ENCODE data around the gene MSTO1. TPM values are rescaled to one million over a fixed set of nuclear protein-coding genes. Genes with fewer than 3 reads are reported as not detected.
A peak's percentile ranks its signal among the peaks of the same experiment; 100 is the strongest.
"Not testable (repeated sequence)": the region's sequence is repeated elsewhere in the genome, so short reads cannot be mapped to it uniquely, and the experiment has no call there.

MSTO1 gene
- total RNA-seq, 3 donors from 2014 or later = 21.2 to 24.1 (median 23.1) TPM

DNA sequence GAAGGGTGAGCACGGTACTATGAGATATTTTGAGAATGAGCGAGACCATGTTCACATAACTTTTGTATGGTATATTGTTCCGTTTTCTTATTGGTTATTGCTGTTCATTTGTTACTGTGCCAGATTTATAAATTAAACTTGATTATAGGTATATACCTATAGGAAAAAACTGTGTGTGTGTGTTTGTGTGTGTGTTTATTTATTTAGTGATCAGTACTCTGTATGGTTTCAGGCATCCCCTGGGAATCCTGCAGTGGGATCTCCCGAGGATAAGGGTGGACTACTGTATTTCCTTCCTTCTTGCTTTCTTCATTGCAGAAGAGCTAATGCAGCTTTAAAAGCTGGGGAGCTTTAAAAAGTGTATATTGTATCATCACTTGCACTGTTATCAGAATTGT is 39.4 kb upstream of the MSTO1 start:
- no peak for ATAC-seq
- Histone ChIP-seq H3K36me3 (ENCODE audit: low read depth) (no peaks in the 10 kb centered on the region), H3K9me3 (no peaks in the 10 kb centered on the region), H3K4me3 (no peak overlapping the region), H3K4me1 (ENCODE audit: low read depth) (no peaks in the 10 kb centered on the region)
- no peak for DNase-seq
- TF ChIP-seq, protein P1, sequence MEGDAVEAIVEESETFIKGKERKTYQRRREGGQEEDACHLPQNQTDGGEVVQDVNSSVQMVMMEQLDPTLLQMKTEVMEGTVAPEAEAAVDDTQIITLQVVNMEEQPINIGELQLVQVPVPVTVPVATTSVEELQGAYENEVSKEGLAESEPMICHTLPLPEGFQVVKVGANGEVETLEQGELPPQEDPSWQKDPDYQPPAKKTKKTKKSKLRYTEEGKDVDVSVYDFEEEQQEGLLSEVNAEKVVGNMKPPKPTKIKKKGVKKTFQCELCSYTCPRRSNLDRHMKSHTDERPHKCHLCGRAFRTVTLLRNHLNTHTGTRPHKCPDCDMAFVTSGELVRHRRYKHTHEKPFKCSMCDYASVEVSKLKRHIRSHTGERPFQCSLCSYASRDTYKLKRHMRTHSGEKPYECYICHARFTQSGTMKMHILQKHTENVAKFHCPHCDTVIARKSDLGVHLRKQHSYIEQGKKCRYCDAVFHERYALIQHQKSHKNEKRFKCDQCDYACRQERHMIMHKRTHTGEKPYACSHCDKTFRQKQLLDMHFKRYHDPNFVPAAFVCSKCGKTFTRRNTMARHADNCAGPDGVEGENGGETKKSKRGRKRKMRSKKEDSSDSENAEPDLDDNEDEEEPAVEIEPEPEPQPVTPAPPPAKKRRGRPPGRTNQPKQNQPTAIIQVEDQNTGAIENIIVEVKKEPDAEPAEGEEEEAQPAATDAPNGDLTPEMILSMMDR (IDR thresholded peaks at IDR 0.05) = no peak
- intact Hi-C loops (cut with DNase I, micrococcal nuclease) = no loop called here

DNA sequence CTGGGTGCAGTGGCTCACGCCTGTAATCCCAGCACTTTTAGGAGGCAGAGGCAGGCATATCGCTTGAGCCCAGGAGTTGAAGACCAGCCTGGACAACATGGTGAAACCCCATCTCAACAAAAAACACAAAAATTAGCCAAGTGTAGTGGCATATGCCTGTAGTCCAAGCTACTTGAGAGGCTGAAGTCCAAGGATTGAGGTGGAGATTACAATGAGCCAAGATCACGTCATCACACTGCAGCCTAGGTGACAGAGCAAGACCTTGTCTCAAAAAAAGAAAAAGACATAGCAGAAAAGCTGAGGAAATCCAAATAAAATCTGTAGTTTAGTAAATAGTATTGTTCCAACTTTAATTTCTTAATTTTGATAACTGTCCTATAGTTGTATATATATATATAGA is 35.9 kb upstream of the MSTO1 start:
- TF ChIP-seq, protein P1 (IDR thresholded peaks at IDR 0.05) = no peak
- H3K4me1 ChIP-seq (ENCODE audit: low read depth) = no peaks in the 10 kb centered on the region
- DNase-seq = no peak
- H3K4me3 ChIP-seq = no peak overlapping the region
- no peak for ATAC-seq
- no peaks in the 10 kb centered on the region for H3K9me3 ChIP-seq
- intact Hi-C loops (cut with DNase I, micrococcal nuclease) = no loop called here
- no peaks in the 10 kb centered on the region for H3K36me3 ChIP-seq (ENCODE audit: low read depth)

DNA sequence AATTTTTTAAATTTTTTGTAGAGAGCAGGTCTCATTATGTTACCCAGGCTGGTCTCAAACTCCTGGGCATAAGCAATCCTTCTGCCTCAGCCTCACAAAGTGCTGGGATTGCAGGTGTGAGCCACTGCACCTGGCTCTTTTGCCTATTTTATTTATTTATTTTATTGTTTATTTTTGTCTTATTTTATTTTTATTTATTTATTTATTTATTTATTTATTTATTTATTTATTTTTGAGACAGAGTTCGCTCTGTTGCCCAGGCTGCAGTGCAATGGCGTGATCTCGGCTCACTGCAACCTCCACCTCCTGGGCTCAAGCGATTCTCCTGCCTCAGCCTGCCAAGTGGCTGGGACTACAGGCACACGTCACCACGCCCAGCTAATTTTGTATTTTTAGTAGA is 34.4 kb upstream of the MSTO1 start:
- ATAC-seq; DNase-seq; H3K4me3 ChIP-seq; H3K4me1 ChIP-seq (ENCODE audit: low read depth); H3K36me3 ChIP-seq (ENCODE audit: low read depth); H3K9me3 ChIP-seq; intact Hi-C loops (cut with DNase I, micrococcal nuclease): not testable (repeated sequence)

DNA sequence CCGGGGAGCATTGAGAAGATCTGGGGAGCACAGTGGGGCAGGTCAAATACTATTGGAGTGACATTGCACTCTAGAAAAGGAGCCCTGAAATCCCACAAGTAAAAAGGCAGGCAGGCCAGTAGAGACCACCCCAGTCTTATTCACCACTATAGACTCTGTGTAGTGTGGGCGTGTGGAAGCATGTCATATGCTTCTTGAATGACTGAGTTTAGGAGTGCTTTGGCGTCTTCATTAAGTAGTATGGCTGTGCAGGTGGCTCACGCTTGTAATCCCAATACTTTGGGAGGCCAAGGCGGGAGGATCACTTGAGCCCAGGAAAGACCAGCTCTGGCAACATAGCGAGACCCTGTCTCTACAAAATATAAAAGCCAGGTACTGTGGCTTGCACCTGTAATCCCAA is 26.2 kb upstream of the MSTO1 start:
- H3K4me1 ChIP-seq (ENCODE audit: low read depth); H3K4me3 ChIP-seq; intact Hi-C loops (cut with DNase I, micrococcal nuclease); ATAC-seq; H3K9me3 ChIP-seq; DNase-seq; H3K36me3 ChIP-seq (ENCODE audit: low read depth): not testable (repeated sequence)

DNA sequence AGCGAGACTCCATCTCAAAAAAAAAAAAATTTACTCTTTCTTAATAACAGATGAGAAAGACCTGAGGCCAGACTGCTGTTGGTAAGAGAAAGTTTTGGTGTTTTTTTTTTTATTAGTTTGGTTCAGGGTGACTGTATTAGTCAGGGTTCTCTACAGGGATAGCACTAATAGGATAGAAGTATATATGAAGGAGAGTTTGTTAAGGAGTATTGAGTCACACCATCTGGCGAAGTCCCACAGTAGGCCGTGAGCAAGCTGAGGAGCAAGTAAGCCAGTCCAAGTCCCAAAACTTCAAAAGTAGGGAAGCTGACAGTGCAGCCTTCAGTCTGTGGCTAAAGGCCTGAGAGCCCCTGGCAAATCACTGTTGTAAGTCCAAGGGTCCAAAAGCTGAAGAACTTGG is 20.7 kb upstream of the MSTO1 start:
- H3K4me1 ChIP-seq (ENCODE audit: low read depth); ATAC-seq; H3K36me3 ChIP-seq (ENCODE audit: low read depth); DNase-seq; H3K9me3 ChIP-seq; intact Hi-C loops (cut with DNase I, micrococcal nuclease); H3K4me3 ChIP-seq: not testable (repeated sequence)

DNA sequence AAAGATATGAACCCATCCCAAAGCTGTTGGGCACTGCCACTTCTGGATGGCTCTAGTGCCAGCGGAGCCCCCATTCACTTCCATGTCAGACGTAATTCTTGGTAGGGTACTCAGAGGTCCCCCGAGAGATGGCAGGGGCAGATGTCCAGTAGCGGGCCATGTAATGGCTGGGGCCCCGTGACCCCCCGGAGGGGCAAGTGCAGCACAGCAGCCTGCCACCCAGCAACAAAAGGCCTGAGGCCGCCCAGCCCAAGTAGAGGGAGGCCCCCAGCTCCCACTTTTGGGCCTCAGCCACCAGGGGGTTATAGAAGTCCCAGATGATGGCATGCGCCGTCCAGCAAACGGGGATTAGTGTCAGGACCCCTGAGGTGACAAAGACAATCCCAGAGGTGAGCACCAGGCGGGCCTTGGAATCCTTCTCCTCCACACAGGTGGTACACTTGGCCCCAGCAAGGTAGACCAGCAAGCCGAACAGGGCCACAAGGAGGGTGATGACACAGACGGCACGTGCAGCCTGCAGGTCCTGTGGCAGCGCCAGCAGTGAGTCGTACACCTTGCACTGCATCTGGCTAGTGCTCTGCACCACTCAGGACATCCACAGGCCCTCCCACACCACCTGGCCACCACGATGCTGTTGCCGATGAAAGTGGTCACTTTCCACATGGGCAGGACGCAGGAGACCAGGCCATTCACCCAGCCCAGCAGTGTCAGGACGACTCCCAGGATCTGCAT is 19.3 kb upstream of the MSTO1 start:
- H3K36me3 ChIP-seq (ENCODE audit: low read depth); ATAC-seq; DNase-seq; H3K4me1 ChIP-seq (ENCODE audit: low read depth); intact Hi-C loops (cut with DNase I, micrococcal nuclease); H3K4me3 ChIP-seq; H3K9me3 ChIP-seq: not testable (repeated sequence)

DNA sequence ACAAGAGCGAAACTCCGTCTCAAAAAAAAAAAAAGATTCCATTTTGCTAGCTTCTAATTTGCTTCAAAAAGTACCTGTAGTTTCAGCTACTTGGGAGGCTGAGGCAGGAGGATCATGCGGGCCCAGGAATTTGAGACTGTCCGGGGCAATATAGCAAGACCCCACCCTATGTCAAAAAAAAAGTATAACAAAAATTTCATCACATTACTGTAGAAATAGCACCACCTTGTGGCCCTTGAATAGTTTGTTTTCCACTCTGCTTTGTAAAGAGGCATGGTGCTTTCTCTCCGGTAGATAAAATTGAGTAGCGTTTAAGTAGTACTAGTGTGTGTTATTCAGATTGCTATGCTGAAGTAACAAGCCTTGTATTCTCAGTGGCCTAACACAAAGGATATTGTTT is 18.2 kb upstream of the MSTO1 start:
- no peaks in the 10 kb centered on the region for H3K9me3 ChIP-seq
- ATAC-seq = peak; percentile 79
- H3K4me1 ChIP-seq (ENCODE audit: low read depth) = no peaks in the 10 kb centered on the region
- no peak overlapping the region for H3K4me3 ChIP-seq
- intact Hi-C loops (cut with DNase I, micrococcal nuclease) = no loop called here
- TF ChIP-seq, protein P1 (IDR thresholded peaks at IDR 0.05) = no peak
- DNase-seq = peak in 1 of 3 donors; percentile 58
- no peaks in the 10 kb centered on the region for H3K36me3 ChIP-seq (ENCODE audit: low read depth)

DNA sequence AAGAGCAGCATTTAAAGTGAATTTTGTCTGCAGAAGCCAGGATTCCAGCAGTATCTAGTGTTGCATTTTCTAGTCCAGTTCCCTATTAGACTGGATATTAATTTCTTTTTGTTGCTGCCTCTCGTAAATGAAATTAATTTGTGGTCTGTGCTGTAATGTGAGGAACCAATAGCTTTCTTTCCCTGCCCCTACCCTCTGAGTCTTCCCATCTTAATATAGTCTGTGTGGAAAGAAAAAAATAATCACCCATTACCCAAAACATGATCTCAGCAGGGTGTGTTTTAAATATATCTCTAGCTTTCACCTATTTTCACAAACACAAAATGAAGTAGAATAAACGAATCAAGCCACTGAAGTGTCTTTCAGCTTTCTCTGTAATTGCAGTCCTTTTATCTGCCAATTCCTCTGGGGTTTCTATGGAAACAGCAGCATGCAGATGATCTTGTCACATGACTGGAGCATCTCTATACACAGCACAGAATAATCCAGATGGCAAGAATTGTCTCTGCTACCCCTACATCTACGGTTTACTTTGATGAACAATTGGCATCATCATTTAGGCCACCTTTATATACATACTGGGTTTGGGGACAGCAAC is 14.0 kb upstream of the MSTO1 start:
- H3K36me3 ChIP-seq (ENCODE audit: low read depth); H3K9me3 ChIP-seq; H3K4me3 ChIP-seq; DNase-seq; ATAC-seq; H3K4me1 ChIP-seq (ENCODE audit: low read depth); intact Hi-C loops (cut with DNase I, micrococcal nuclease): not testable (repeated sequence)
